Activated gamma-delta T cell treated with anti-CD3 and anti-CD28 coated beads, Interleukin-2, amount 50 U/mL, for 16 hours (primary cell): ENCODE results near the gene CD207.
"Not testable (repeated sequence)": the region's sequence is repeated elsewhere in the genome, so short reads cannot be mapped to it uniquely, and the experiment has no call there.

Experiments
- DNase-seq: peaks from one replicate; pipeline ENCODE4 v3.0.0-alpha.2; 2020; ENCODE audit warnings: low read depth

CD207 gene

DNA sequence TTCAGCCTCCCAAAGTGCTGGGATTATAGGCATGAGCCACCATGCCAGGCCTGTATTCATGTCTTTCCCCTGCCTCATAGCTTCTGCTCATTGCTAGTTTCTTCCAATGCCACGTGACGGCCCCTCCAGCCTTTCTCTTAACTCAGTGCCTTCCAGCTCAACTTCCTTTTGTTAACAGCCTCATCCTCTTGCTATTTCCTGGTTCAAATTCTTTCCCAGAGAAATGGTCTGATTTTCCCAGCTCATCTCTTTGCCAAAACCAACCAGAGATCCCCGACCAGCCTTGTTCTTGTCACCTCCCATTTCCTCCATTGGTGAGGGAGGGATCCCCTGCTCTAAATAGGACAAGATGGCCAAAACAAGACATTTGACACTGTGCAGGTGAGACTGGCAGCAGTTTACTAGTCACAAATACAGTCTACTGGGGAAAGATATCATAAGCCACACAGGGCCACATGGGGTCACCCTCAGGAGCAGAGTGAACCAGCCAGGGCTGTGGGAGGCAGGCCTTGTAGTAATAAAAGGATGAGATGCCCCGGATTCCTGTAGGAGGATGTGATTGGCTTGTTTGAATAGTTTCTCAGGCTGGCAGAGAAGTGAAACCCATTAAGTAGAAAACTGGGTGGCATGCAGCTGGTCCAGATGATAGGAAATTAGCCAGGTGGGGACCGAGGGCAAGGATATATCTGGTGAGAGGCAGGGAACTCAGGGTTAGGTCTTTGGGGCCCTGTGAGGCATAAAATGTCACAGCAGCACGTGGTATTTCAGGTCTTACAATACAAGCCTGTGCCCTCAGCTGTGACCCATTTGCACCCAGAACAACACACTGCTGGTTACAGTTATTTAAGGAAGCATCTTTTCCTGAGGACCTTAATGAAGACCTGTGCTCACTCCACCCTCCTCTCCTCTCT, 6.4 kb downstream of the CD207 start:
- no peak for DNase-seq

GRCh38 chr2:70828115-70828514, 7.5 kb downstream of the CD207 start:
- no peak for DNase-seq

DNA sequence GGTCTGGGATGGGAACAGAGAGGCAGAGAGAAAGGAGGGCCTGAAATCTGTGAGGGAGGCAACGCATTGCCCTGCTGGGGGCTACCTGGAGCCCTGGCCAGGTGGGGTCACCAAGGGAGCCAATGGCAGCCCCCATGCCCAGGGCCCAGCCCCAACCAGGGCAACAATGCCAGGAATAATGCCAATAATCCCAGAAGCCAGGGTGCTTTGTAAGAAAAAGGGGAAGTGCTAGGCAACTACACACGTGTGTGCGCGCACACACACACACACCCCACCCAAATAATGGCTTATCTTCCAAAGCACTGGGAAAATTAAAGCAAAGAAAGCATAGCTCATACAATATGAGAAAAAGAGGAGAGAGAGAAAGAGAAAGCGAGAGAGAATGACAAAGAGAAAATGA, 8.2 kb downstream of the CD207 start:
- no peak for DNase-seq

GRCh38 chr2:70826696-70827350, 8.8 kb downstream of the CD207 start:
- no peak for DNase-seq

DNA sequence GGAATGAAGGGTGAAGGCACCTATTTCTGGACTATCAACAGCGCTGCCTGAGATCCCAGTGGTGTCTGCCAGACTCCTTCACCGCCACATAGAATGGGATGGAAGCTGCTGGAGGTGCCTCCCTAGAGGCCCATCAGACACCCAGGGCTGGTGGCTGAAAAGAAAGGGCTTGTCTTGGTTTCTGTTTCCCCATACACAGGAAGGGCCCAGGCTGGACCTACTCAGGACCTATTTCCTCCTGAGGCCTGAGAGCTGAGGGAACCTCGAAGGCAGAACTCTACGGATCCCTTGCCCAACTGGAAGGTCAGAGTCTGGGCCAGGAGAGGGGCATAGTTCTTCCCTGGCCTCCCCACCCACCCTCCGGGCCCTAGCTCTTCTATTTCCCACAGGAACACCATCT, 12.4 kb downstream of the CD207 start:
- DNase-seq = no peak

GRCh38 chr2:70822843-70823242, 12.8 kb downstream of the CD207 start:
- DNase-seq = no peak

DNA sequence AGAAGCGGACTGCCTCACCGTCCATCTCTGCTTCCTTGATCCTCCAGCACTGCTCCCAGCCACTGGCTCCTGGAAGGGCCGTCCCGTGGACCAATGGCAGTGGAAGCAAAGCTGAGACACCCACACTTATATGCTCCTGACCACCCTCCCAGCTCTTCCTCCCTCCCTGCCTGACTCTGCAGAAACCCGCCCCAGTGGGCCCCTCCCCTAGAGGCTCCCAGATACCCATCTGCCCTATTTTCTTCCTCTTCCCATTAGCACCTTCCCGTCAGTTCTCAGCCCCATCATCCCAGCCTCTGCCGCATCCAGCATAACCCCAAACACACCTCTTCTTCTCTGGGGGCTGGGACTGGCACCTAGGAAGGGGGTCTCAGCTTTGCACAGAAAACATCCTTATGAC, 15.1 kb downstream of the CD207 start, which contains the start of gene CLEC4F:
Gene CLEC4F (minus strand): TSS at position 101 of the 400 bp plus-strand sequence. CDS start 76 bp downstream, at position 25.
- no peak for DNase-seq

- no peak for DNase-seq
These were observed 18.2 kb downstream of the CD207 start for GRCh38 chr2:70817284-70817954.

DNA sequence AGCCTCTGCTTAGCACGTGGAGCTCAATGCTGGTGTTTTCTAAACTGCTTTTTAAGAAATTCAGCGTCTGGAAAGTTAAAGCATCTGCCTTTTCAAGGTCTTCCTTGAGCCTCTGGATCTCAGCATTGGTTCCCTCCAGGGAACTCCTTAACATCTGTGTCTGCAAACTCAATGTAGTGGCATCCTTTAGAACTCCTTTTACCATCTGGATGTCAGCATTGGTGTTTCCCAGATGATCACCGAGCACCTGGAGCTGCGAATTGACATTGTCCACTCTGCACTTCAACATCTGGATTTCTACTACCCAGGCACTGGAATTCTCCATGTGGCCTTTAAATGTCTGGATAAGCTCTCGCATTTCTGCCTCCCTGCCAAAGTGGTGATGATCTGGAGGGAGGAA, 18.9 kb downstream of the CD207 start:
- no peak for DNase-seq

- no peak for DNase-seq
These were observed 26.3 kb downstream of the CD207 start for GRCh38 chr2:70808983-70809958.

DNA sequence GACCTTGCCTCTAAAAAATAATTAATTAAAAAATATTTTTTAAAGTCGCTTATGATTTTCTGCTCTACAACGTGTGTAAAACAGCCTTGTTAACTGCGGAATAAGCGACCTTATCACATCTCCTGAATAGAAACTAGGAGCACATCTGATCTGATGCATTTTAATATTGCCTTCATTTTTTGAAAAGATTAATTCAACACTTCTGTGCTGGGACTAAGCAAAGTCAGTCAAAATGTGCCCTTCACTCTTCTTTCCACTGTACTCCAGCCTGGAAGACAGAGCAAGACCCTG, 27.8 kb downstream of the CD207 start:
- no peak for DNase-seq

GRCh38 chr2:70807102-70807827, 28.4 kb downstream of the CD207 start:
- no peak for DNase-seq

GRCh38 chr2:70806620-70807019, 29.0 kb downstream of the CD207 start:
- DNase-seq = no peak

DNA sequence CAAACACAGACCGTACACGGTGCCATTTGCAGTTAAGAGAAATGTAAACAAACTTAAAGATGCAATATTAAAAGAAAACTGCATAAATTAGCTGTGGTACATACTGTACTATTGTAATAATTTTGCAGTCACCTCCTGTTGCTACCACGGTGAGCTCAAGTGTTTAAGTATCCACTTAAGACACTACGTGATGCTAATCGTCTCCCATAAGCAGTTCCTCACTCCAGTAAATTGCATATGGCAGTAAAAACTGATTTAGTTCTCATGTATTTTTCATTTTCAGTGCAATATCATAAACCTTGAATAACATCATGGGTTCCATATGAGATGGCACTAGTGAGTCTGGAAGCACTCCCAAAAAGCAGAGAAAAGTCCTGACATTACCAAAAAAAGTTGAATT, 29.6 kb downstream of the CD207 start:
- DNase-seq = no peak

GRCh38 chr2:70801607-70802263, 33.9 kb downstream of the CD207 start:
- no peak for DNase-seq

DNA sequence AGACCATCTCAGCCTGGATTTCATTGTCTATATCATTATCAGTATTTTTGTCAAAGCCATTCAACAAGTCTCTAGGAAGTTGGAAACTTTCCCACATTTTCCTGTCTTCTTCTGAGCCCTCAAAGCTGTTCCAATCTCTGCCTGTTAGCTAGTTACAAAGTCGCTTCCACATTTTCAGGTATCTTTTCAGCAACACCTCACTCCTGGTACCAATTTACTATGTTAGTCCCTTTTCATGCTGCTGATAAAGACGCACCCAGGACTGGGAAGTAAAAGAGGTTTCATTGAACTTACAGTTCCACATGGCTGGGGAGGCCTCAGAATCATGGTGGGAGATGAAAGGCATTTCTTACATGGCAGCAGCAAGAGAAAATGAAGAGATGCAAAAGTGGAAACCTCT, 35.9 kb downstream of the CD207 start:
- DNase-seq = no peak

DNA sequence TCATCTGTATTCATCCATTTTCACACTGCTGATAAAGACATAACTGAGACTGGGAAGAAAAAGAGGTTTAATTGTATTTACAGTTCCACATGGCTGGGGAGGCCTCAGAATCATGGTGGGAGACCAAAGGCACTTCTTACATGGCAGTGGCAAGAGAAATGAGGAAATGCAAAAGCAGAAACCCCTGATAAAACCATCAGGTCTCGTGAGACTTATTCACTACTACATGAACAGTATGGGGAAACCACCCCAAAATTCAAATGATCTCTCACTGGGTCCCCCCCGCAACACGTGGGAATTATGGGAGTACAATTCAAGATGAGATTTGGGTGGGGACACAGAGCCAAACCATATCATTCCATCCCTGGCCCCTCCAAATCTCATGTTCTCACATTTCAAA, 37.6 kb downstream of the CD207 start:
- not testable (repeated sequence) for DNase-seq

GRCh38 chr2:70797506-70797905, 38.1 kb downstream of the CD207 start:
- no peak for DNase-seq

- DNase-seq = no peak
These were observed 39.4 kb downstream of the CD207 start for GRCh38 chr2:70796262-70796661.

DNA sequence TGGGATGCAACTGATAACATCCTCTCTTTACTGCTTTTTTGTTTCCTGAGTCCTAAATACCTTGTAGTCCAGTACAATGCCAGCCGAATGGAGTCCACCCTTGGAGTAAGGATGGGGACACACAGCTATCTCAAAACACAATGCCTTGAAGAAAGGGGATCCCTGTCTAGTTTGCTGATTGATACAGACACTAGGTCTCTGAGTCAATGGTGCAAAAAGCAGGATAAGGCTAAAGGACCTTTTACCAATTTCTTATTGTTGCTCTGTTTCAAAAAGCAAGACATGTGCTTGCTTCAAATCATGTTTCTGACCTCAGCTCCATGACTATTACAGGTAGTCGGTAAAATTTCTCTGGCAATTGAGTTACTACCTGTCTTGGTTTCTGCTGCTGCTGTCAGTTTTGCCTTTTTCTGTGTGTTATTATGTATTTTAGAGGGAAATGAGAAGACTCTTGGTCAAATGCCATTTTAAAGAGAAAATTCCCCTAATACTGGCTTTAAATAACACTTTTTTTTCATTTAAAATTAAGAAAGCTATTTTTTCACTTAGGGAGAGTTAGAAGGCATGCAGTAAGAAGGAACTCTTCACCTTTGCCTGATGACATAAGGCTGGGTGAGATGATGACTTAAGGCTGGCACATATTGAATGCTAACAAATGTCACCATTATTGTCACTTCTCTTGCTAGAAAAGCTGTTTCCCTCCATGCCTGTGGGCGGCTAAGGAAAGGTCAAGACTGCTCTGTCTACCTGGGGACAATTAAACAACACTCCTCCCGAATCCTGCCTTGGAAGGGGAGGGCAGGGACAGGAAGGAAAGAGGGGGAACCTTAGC, 40.2 kb downstream of the CD207 start:
- no peak for DNase-seq
